CD4-positive, alpha-beta T cell (primary cell): Measurements from ENCODE around the gene AHRR. TPM values are rescaled to one million over a fixed set of nuclear protein-coding genes. Genes with fewer than 3 reads are reported as not detected.

ENCODE experiments used
- ATAC-seq: fragments of 200-7000 bp; cut with Tn5 transposase; one replicate; pipeline ENCODE4 v1.10.0; 2022; ENCODE audit warnings: mild to moderate bottlenecking; ENCODE audit not compliant: poor library complexity
- CTCF ChIA-PET: fragments of 350-600 bp; sonication (Branson Sonifier 250); formaldehyde crosslinking; loops from one replicate; lab custom pipeline; 2021; ENCODE audit warnings: antibody characterized with exemption, inconsistent platforms; lab: Charles Lee
- POLR2A ChIA-PET: fragments of 350-600 bp; sonication (Branson Sonifier 250); formaldehyde crosslinking; loops from one replicate; lab custom pipeline; 2021; ENCODE audit warnings: antibody characterized with exemption, inconsistent platforms; lab: Charles Lee
- DNase-seq, 14 experiments: peaks; one replicate each; pipeline ENCODE4 v3.0.0-alpha.2; 2013 to 2020; ENCODE audit warnings: mixed read lengths in 2 of 14
- H3K27ac ChIP-seq, 2 donors: one replicate each; pipeline versions ENCODE4 v1.5.1 to v1.7.0; 2013; ENCODE audit warnings: low read length in 2 of 2, low read depth in 1 of 2, mild to moderate bottlenecking in 1 of 2
- H3K27me3 ChIP-seq, 2 experiments: 1 replicate in 1 of 2; 2 replicates in 1 of 2; pipeline versions ENCODE4 v1.6.1 to v1.7.0; 2013; ENCODE audit warnings: low read length in 2 of 2, control low read depth in 1 of 2, mild to moderate bottlenecking in 1 of 2, moderate library complexity in 1 of 2; ENCODE audit not compliant: insufficient read depth in 2 of 2, control insufficient read depth in 1 of 2
- H3K36me3 ChIP-seq: one replicate; pipeline ENCODE4 v1.6.1; 2013; ENCODE audit warnings: low read length, control low read depth; ENCODE audit not compliant: insufficient read depth
- H3K4me1 ChIP-seq: one replicate; pipeline ENCODE4 v1.6.1; 2013; ENCODE audit warnings: low read length, control low read depth; ENCODE audit not compliant: insufficient read depth
- H3K4me3 ChIP-seq: one replicate; pipeline ENCODE4 v1.5.1; 2013; ENCODE audit warnings: mild to moderate bottlenecking, low read length, moderate library complexity
- H3K9me3 ChIP-seq, 2 experiments: 1 replicate in 1 of 2; 2 replicates in 1 of 2; pipeline versions ENCODE4 v1.6.1 to v1.7.0; 2013; ENCODE audit warnings: low read length in 2 of 2, mild to moderate bottlenecking in 2 of 2, control low read depth in 1 of 2, moderate library complexity in 1 of 2; ENCODE audit not compliant: control insufficient read depth in 1 of 2, insufficient read depth in 1 of 2
- H3K27ac Mint-ChIP-seq: one replicate; pipeline ENCODE4 v1.8.0; 2020; ENCODE audit warnings: mixed read lengths
- H3K27me3 Mint-ChIP-seq: one replicate; pipeline ENCODE4 v1.8.0; 2021; ENCODE audit warnings: mixed read lengths
- H3K36me3 Mint-ChIP-seq: one replicate; pipeline ENCODE4 v1.8.0; 2021; ENCODE audit warnings: low read depth, mixed read lengths
- H3K4me1 Mint-ChIP-seq: one replicate; pipeline ENCODE4 v1.8.0; 2021; ENCODE audit warnings: low read depth, mixed read lengths
- H3K4me3 Mint-ChIP-seq: one replicate; pipeline ENCODE4 v1.8.0; 2020; ENCODE audit warnings: mild to moderate bottlenecking, mixed read lengths
- H3K9me3 Mint-ChIP-seq: one replicate; pipeline ENCODE4 v1.8.0; 2020; ENCODE audit warnings: mixed read lengths
- intact Hi-C, 2 experiments: fragments of 100-400 bp; cut with DNase I in 1 of 2; cut with micrococcal nuclease in 1 of 2; formaldehyde crosslinking; loops; one replicate each; pipeline versions ENCODE4 v1.15.1 to v1.9.0; 2023 to 2025; cut with DNase I, micrococcal nuclease
- total RNA-seq, 174 experiments: library from RNA in 2 of 174; stranded (reverse) in 2 of 174; gene quantifications; one replicate each; pipeline ENCODE4 v1.2.3 and lab custom pipeline; 2021 to 2026
- TF ChIP-seq, protein P1 (sequence below): fragments of 200-600 bp; IDR thresholded peaks from one replicate; pipeline ENCODE4 v1.8.0; 2022; ENCODE audit warnings: antibody characterized with exemption, mild to moderate bottlenecking

The AHRR gene
- total RNA-seq, 2 experiments from 2014 or later, result 0.45 to 0.63 TPM

DNA sequence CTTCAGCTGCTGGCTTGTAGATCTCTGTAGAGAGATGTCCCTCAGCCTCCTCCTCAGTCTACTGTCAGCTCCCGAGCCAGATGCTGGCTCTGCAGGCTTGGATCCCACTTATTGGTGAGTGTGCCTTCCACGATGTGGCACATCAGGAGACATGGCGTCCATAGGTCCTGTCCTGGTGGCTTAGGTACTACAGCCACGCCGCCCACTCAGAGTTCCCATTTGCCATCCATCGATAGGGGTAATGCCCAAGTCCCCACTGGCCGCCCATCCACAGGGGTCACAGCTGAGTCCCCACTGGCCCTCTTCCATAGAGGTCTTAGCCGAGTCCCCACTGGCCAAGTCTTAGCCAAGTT, 138.7 kb downstream of the AHRR start:
- Histone ChIP-seq H3K27ac (no peak overlapping the region), H3K27me3 (no peaks in the 10 kb centered on the region), H3K36me3 (peaks cover 68% of the 10 kb centered on the region), H3K4me1 (peaks cover 19% of the 10 kb centered on the region), H3K4me3 (no peak overlapping the region), H3K9me3 (no peaks in the 10 kb centered on the region)
- Mint-ChIP-seq H3K27me3 (no peaks in the 10 kb centered on the region), H3K27ac (peak overlapping the region; percentile 56), H3K9me3 (no peaks in the 10 kb centered on the region), H3K4me1 (peaks cover 11% of the 10 kb centered on the region), H3K36me3 (peaks cover 87% of the 10 kb centered on the region), H3K4me3 (no peak overlapping the region)
- DNase-seq (peak in 2 of 14 experiments; percentile 2 to 21), ATAC-seq (no peak)
- CTCF ChIA-PET, result no interaction called here
- intact Hi-C loops, result loop anchor here in 1 of 2 experiments (5.0 kb wide), 1 partner anchor 427 kb away; no protein-coding TSS in a partner anchor
- TF ChIP-seq, protein P1, sequence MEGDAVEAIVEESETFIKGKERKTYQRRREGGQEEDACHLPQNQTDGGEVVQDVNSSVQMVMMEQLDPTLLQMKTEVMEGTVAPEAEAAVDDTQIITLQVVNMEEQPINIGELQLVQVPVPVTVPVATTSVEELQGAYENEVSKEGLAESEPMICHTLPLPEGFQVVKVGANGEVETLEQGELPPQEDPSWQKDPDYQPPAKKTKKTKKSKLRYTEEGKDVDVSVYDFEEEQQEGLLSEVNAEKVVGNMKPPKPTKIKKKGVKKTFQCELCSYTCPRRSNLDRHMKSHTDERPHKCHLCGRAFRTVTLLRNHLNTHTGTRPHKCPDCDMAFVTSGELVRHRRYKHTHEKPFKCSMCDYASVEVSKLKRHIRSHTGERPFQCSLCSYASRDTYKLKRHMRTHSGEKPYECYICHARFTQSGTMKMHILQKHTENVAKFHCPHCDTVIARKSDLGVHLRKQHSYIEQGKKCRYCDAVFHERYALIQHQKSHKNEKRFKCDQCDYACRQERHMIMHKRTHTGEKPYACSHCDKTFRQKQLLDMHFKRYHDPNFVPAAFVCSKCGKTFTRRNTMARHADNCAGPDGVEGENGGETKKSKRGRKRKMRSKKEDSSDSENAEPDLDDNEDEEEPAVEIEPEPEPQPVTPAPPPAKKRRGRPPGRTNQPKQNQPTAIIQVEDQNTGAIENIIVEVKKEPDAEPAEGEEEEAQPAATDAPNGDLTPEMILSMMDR, result no peak
- POLR2A ChIA-PET, result no interaction called here

DNA sequence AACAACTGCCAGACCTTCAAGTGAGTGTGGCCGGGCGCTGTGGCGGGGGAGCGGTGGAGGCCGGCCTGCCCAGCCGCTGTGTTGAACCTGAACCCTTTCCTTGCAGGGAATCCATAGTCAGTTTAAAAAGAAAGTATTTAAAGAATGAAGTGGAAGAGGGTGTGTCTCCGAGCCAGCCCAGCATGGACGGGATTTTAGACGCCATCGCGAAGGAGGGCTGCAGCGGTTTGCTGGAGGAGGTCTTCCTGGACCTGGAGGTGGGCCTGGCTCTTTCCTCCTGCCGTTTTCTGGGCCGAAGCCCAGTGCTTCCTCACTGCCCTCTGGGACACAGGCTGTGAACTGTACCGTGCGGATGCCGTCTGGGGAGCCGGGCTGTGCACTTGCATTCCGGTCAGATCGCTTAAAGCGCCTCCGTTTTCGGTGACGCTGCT, 140.6 kb downstream of the AHRR start:
- no peaks in the 10 kb centered on the region for H3K27me3 ChIP-seq
- H3K36me3 ChIP-seq, result peaks cover 57% of the 10 kb centered on the region
- Mint-ChIP-seq H3K4me3 (no peak overlapping the region), H3K9me3 (no peaks in the 10 kb centered on the region), H3K27ac (peak overlapping the region; percentile 94), H3K4me1 (peaks cover 11% of the 10 kb centered on the region), H3K27me3 (no peaks in the 10 kb centered on the region), H3K36me3 (peaks cover 68% of the 10 kb centered on the region)
- H3K4me3 ChIP-seq, result no peak overlapping the region
- ChIA-PET POLR2A (no interaction called here), CTCF (interaction anchor here (1.0 kb wide), 1 partner anchor 15 kb away, joined by 3 read pairs; no protein-coding TSS in a partner anchor)
- DNase-seq, result peak in 1 of 14 experiments; percentile 32
- TF ChIP-seq, protein P1, result no peak
- no peak for ATAC-seq
- intact Hi-C loops, result loop anchor here in 1 of 2 experiments (5.0 kb wide), 1 partner anchor 425 kb away; no protein-coding TSS in a partner anchor
- H3K27ac ChIP-seq, result no peak overlapping the region
- no peaks in the 10 kb centered on the region for H3K9me3 ChIP-seq
- peaks cover 20% of the 10 kb centered on the region for H3K4me1 ChIP-seq

DNA sequence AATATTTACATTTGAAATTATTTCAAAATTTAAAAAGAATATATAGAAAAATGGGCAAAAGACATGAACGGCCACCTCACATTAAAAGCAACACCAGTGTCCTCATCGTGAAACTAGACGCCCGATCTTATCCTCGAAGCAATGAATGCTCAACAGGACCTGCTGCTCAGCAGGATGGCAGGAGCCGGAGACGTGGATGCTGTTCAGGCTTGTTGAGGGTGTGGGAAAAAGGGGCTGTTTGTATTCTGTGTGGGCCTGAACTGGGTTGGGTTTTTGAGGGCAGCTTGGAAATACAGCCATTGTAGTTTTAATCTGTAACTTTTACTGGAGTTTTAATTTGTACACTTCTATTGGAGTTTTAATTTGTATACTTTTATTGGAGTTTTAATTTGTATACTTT, 141.8 kb downstream of the AHRR start:
- H3K4me3 Mint-ChIP-seq, result no peak overlapping the region
- ChIA-PET POLR2A (interaction anchor here (0.8 to 1.4 kb wide), 4 partner anchors 10 to 245 kb away, joined by 3 to 22 read pairs (median 5); partner anchors contain the start of genes CCDC127 and SDHA), CTCF (interaction anchor here (2.4 kb wide), 1 partner anchor 17 kb away, joined by 8 read pairs; no protein-coding TSS in a partner anchor)
- TF ChIP-seq, protein P1, result no peak
- H3K27me3 ChIP-seq, result no peaks in the 10 kb centered on the region
- peaks cover 46% of the 10 kb centered on the region for H3K36me3 ChIP-seq
- H3K4me1 Mint-ChIP-seq, result peaks cover 11% of the 10 kb centered on the region
- H3K27me3 Mint-ChIP-seq, result no peaks in the 10 kb centered on the region
- no peaks in the 10 kb centered on the region for H3K9me3 Mint-ChIP-seq
- H3K27ac ChIP-seq, result peak overlapping the region; percentile 55 to 65
- H3K4me3 ChIP-seq, result no peak overlapping the region
- intact Hi-C loops, result loop anchor here in 1 of 2 experiments (5.0 kb wide), 1 partner anchor 424 kb away; no protein-coding TSS in a partner anchor
- ATAC-seq, result no peak
- H3K4me1 ChIP-seq, result peaks cover 20% of the 10 kb centered on the region
- peaks cover 59% of the 10 kb centered on the region for H3K36me3 Mint-ChIP-seq
- H3K27ac Mint-ChIP-seq, result peak overlapping the region; percentile 94
- no peaks in the 10 kb centered on the region for H3K9me3 ChIP-seq
- peak in 2 of 14 experiments; percentile 1 to 17 for DNase-seq
